ENCODE measurements around the gene PEPD.

Gene PEPD

GRCh38 chr19:33458171-33458633, 63.4 kb downstream of the PEPD start:
- DNase-seq (ENCODE audit: low read depth): no peak

GRCh38 chr19:33456845-33457220, 64.8 kb downstream of the PEPD start:
- no peak for DNase-seq (ENCODE audit: low read depth)

GRCh38 chr19:33456076-33456844, 65.3 kb downstream of the PEPD start:
- no peak for DNase-seq (ENCODE audit: low read depth)

- DNase-seq (ENCODE audit: low read depth): no peak
Observed at GRCh38 chr19:33453265-33453664, 68.3 kb downstream of the PEPD start.

- DNase-seq (ENCODE audit: low read depth): no peak
Observed at GRCh38 chr19:33450689-33451088, 70.9 kb downstream of the PEPD start.

- no peak for DNase-seq (ENCODE audit: low read depth)
Observed at GRCh38 chr19:33449799-33450198, 71.8 kb downstream of the PEPD start.

- no peak for DNase-seq (ENCODE audit: low read depth)
Observed at GRCh38 chr19:33448159-33448516, 73.5 kb downstream of the PEPD start.

GRCh38 chr19:33447336-33448158, 74.0 kb downstream of the PEPD start:
- DNase-seq (ENCODE audit: low read depth): no peak

GRCh38 chr19:33446330-33447293, 75.0 kb downstream of the PEPD start:
- DNase-seq (ENCODE audit: low read depth): no peak

GRCh38 chr19:33445442-33446329, 75.9 kb downstream of the PEPD start:
- no peak for DNase-seq (ENCODE audit: low read depth)

GRCh38 chr19:33444562-33445441, 76.8 kb downstream of the PEPD start:
- no peak for DNase-seq (ENCODE audit: low read depth)

- no peak for DNase-seq (ENCODE audit: low read depth)
Observed at GRCh38 chr19:33443638-33444561, 77.7 kb downstream of the PEPD start.

- no peak for DNase-seq (ENCODE audit: low read depth)
Observed at GRCh38 chr19:33442706-33443105, 78.9 kb downstream of the PEPD start.

- DNase-seq (ENCODE audit: low read depth): no peak
Observed at GRCh38 chr19:33441828-33442227, 79.8 kb downstream of the PEPD start.

- no peak for DNase-seq (ENCODE audit: low read depth)
Observed at GRCh38 chr19:33441277-33441699, 80.3 kb downstream of the PEPD start.

- DNase-seq (ENCODE audit: low read depth): no peak
Observed at GRCh38 chr19:33440682-33441081, 80.9 kb downstream of the PEPD start.

- DNase-seq (ENCODE audit: low read depth): no peak
Observed at GRCh38 chr19:33440241-33440640, 81.3 kb downstream of the PEPD start.

GRCh38 chr19:33438987-33439781, 82.4 kb downstream of the PEPD start:
- DNase-seq (ENCODE audit: low read depth): no peak
